CD4-positive, alpha-beta T cell (primary cell): Measurements from ENCODE around the gene NEUROG3. TPM values are rescaled to one million over a fixed set of nuclear protein-coding genes. Genes with fewer than 3 reads are reported as not detected.

Source experiments
- ATAC-seq: fragments of 200-7000 bp; cut with Tn5 transposase; one replicate; pipeline ENCODE4 v1.10.0; 2022; ENCODE audit warnings: mild to moderate bottlenecking; ENCODE audit not compliant: poor library complexity
- CTCF ChIA-PET: fragments of 350-600 bp; sonication (Branson Sonifier 250); formaldehyde crosslinking; loops from one replicate; lab custom pipeline; 2021; ENCODE audit warnings: antibody characterized with exemption, inconsistent platforms; lab: Charles Lee
- POLR2A ChIA-PET: fragments of 350-600 bp; sonication (Branson Sonifier 250); formaldehyde crosslinking; loops from one replicate; lab custom pipeline; 2021; ENCODE audit warnings: antibody characterized with exemption, inconsistent platforms; lab: Charles Lee
- DNase-seq, 14 experiments: peaks; one replicate each; pipeline ENCODE4 v3.0.0-alpha.2; 2013 to 2020; ENCODE audit warnings: mixed read lengths in 2 of 14
- H3K27ac ChIP-seq, 2 donors: one replicate each; pipeline versions ENCODE4 v1.5.1 to v1.7.0; 2013; ENCODE audit warnings: low read length in 2 of 2, low read depth in 1 of 2, mild to moderate bottlenecking in 1 of 2
- H3K27me3 ChIP-seq, 2 experiments: 1 replicate in 1 of 2; 2 replicates in 1 of 2; pipeline versions ENCODE4 v1.6.1 to v1.7.0; 2013; ENCODE audit warnings: low read length in 2 of 2, control low read depth in 1 of 2, mild to moderate bottlenecking in 1 of 2, moderate library complexity in 1 of 2; ENCODE audit not compliant: insufficient read depth in 2 of 2, control insufficient read depth in 1 of 2
- H3K36me3 ChIP-seq: one replicate; pipeline ENCODE4 v1.6.1; 2013; ENCODE audit warnings: low read length, control low read depth; ENCODE audit not compliant: insufficient read depth
- H3K4me1 ChIP-seq: one replicate; pipeline ENCODE4 v1.6.1; 2013; ENCODE audit warnings: low read length, control low read depth; ENCODE audit not compliant: insufficient read depth
- H3K4me3 ChIP-seq: one replicate; pipeline ENCODE4 v1.5.1; 2013; ENCODE audit warnings: mild to moderate bottlenecking, low read length, moderate library complexity
- H3K9me3 ChIP-seq, 2 experiments: 1 replicate in 1 of 2; 2 replicates in 1 of 2; pipeline versions ENCODE4 v1.6.1 to v1.7.0; 2013; ENCODE audit warnings: low read length in 2 of 2, mild to moderate bottlenecking in 2 of 2, control low read depth in 1 of 2, moderate library complexity in 1 of 2; ENCODE audit not compliant: control insufficient read depth in 1 of 2, insufficient read depth in 1 of 2
- H3K27ac Mint-ChIP-seq: one replicate; pipeline ENCODE4 v1.8.0; 2020; ENCODE audit warnings: mixed read lengths
- H3K27me3 Mint-ChIP-seq: one replicate; pipeline ENCODE4 v1.8.0; 2021; ENCODE audit warnings: mixed read lengths
- H3K36me3 Mint-ChIP-seq: one replicate; pipeline ENCODE4 v1.8.0; 2021; ENCODE audit warnings: low read depth, mixed read lengths
- H3K4me1 Mint-ChIP-seq: one replicate; pipeline ENCODE4 v1.8.0; 2021; ENCODE audit warnings: low read depth, mixed read lengths
- H3K4me3 Mint-ChIP-seq: one replicate; pipeline ENCODE4 v1.8.0; 2020; ENCODE audit warnings: mild to moderate bottlenecking, mixed read lengths
- H3K9me3 Mint-ChIP-seq: one replicate; pipeline ENCODE4 v1.8.0; 2020; ENCODE audit warnings: mixed read lengths
- CTCF ChIP-seq: fragments of 200-600 bp; IDR thresholded peaks from one replicate; pipeline ENCODE4 v1.8.0; 2022; ENCODE audit warnings: antibody characterized with exemption, mild to moderate bottlenecking
- intact Hi-C, 2 experiments: fragments of 100-400 bp; cut with DNase I in 1 of 2; cut with micrococcal nuclease in 1 of 2; formaldehyde crosslinking; loops; one replicate each; pipeline versions ENCODE4 v1.15.1 to v1.9.0; 2023 to 2025; cut with DNase I, micrococcal nuclease
- total RNA-seq, 174 experiments: library from RNA in 2 of 174; stranded (reverse) in 2 of 174; gene quantifications; one replicate each; pipeline ENCODE4 v1.2.3 and lab custom pipeline; 2021 to 2026

Gene NEUROG3
- total RNA-seq, 2 experiments from 2014 or later: not detected

- H3K36me3 ChIP-seq: no peaks in the 10 kb centered on the region
- no peak overlapping the region for H3K4me3 ChIP-seq
- peak overlapping the region; percentile 27 for H3K4me3 Mint-ChIP-seq
- POLR2A ChIA-PET: no interaction called here
- intact Hi-C loops: no loop called here
- no peaks in the 10 kb centered on the region for H3K36me3 Mint-ChIP-seq
- H3K9me3 ChIP-seq: peaks cover 0 to 41% of the 10 kb centered on the region in 2 experiments
- no peak for TF ChIP-seq CTCF
- H3K4me1 Mint-ChIP-seq: peaks cover 38% of the 10 kb centered on the region
- ATAC-seq: no peak
- CTCF ChIA-PET: no interaction called here
- peaks cover under 1% of the 10 kb centered on the region for H3K9me3 Mint-ChIP-seq
- no peak for DNase-seq
- no peak overlapping the region for H3K27ac Mint-ChIP-seq
- H3K27me3 ChIP-seq: peaks cover 90 to 98% of the 10 kb centered on the region in 2 experiments
- H3K27me3 Mint-ChIP-seq: peaks cover 90% of the 10 kb centered on the region
- peaks cover 40% of the 10 kb centered on the region for H3K4me1 ChIP-seq
- H3K27ac ChIP-seq: no peak overlapping the region
Measured at GRCh38 chr10:69571618-69572158, 1.5 kb downstream of the NEUROG3 start.

GRCh38 chr10:69570050-69570816, 3.0 kb downstream of the NEUROG3 start:
- DNase-seq: no peak
- Histone ChIP-seq H3K4me3 (no peak overlapping the region), H3K27me3 (peaks cover 86 to 91% of the 10 kb centered on the region in 2 experiments), H3K4me1 (peaks cover 40% of the 10 kb centered on the region), H3K36me3 (no peaks in the 10 kb centered on the region), H3K9me3 (peaks cover 0 to 41% of the 10 kb centered on the region in 2 experiments), H3K27ac (no peak overlapping the region)
- Mint-ChIP-seq H3K27me3 (peaks cover 92% of the 10 kb centered on the region), H3K9me3 (peaks cover 4% of the 10 kb centered on the region), H3K4me3 (no peak overlapping the region), H3K36me3 (no peaks in the 10 kb centered on the region), H3K27ac (no peak overlapping the region), H3K4me1 (peaks cover 34% of the 10 kb centered on the region)
- ChIA-PET POLR2A (no interaction called here), CTCF (no interaction called here)
- no peak for ATAC-seq
- TF ChIP-seq CTCF: no peak
- intact Hi-C loops: no loop called here

GRCh38 chr10:69569396-69569934, 3.8 kb downstream of the NEUROG3 start:
- Histone ChIP-seq H3K27me3 (peaks cover 79 to 90% of the 10 kb centered on the region in 2 experiments), H3K4me3 (no peak overlapping the region), H3K4me1 (peaks cover 36% of the 10 kb centered on the region), H3K9me3 (peaks cover 0 to 39% of the 10 kb centered on the region in 2 experiments), H3K36me3 (no peaks in the 10 kb centered on the region), H3K27ac (no peak overlapping the region)
- H3K27me3 Mint-ChIP-seq: peaks cover 90% of the 10 kb centered on the region
- ATAC-seq (no peak), DNase-seq (no peak)
- ChIA-PET CTCF (no interaction called here), POLR2A (no interaction called here)
- TF ChIP-seq CTCF: no peak
- H3K4me1 Mint-ChIP-seq: peaks cover 28% of the 10 kb centered on the region
- H3K27ac Mint-ChIP-seq: no peak overlapping the region
- intact Hi-C loops: loop anchor here in 1 of 2 experiments (10.0 kb wide), 1 partner anchor 65 kb away; the partner anchor contains the start of gene FAM241B
- peaks cover 4% of the 10 kb centered on the region for H3K9me3 Mint-ChIP-seq
- H3K4me3 Mint-ChIP-seq: no peak overlapping the region
- H3K36me3 Mint-ChIP-seq: no peaks in the 10 kb centered on the region
